ENCODE data around the gene TADA3. TPM values are rescaled to one million over a fixed set of nuclear protein-coding genes. Genes with fewer than 3 reads are reported as not detected.
A peak's percentile ranks its signal among the peaks of the same experiment; 100 is the strongest.

TADA3 gene
- total and polyA plus RNA-seq, 9 of the 15 experiments (the other 6 are each of a cell fraction or from before 2014, with no cell fraction given) = 4.1 to 110 (median 74.8) TPM

GRCh38 chr3:9791790-9792404, 376 bp downstream of the TADA3 start (continued):
- TF ChIP-seq ARID1B (IDR thresholded peaks at IDR 0.05) (peak; percentile 39; the same call in 1 of the 2 replicates), NR2C1 (IDR thresholded peaks at IDR 0.05) (no peak), NR2C1 (tag; IDR thresholded peaks at IDR 0.05) (peak; percentile 30; the same call in 1 of the 2 replicates), MTA1 (IDR thresholded peaks at IDR 0.05; ENCODE audit: borderline replicate concordance) (no peak), HCFC1 (IDR thresholded peaks at IDR 0.05; ENCODE audit: low read depth, low read length) (0 out of 2 replicates have a peak, but pooled peaks have one; percentile 9), MLLT1 (IDR thresholded peaks at IDR 0.05) (peak in 1 of 2 experiments; percentile 11; a peak in 1 of 4 replicates), CBX1 (IDR thresholded peaks at IDR 0.05; ENCODE audit: low read depth) (peak; percentile 81; the same call in 1 of the 2 replicates), MIER1 (IDR thresholded peaks at IDR 0.05; ENCODE audit: low read depth) (peak; percentile 62; the same call in 1 of the 2 replicates), ZNF655 (CRISPR knock-in tag; IDR thresholded peaks at IDR 0.05) (no peak), TBL1XR1 (IDR thresholded peaks at IDR 0.05; ENCODE audit: low read length in 2 of 2) (no peak), ID3 (CRISPR knock-in tag; IDR thresholded peaks at IDR 0.05) (no peak), ID3 (tag; IDR thresholded peaks at IDR 0.05) (0 out of 2 replicates have a peak, but pooled peaks have one; percentile 54)
- TF ChIP-seq, protein P1, sequence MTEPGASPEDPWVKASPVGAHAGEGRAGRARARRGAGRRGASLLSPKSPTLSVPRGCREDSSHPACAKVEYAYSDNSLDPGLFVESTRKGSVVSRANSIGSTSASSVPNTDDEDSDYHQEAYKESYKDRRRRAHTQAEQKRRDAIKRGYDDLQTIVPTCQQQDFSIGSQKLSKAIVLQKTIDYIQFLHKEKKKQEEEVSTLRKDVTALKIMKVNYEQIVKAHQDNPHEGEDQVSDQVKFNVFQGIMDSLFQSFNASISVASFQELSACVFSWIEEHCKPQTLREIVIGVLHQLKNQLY (CRISPR knock-in tag; conservative IDR thresholded peaks at IDR 0.05) = no peak
- TF ChIP-seq, protein P2, sequence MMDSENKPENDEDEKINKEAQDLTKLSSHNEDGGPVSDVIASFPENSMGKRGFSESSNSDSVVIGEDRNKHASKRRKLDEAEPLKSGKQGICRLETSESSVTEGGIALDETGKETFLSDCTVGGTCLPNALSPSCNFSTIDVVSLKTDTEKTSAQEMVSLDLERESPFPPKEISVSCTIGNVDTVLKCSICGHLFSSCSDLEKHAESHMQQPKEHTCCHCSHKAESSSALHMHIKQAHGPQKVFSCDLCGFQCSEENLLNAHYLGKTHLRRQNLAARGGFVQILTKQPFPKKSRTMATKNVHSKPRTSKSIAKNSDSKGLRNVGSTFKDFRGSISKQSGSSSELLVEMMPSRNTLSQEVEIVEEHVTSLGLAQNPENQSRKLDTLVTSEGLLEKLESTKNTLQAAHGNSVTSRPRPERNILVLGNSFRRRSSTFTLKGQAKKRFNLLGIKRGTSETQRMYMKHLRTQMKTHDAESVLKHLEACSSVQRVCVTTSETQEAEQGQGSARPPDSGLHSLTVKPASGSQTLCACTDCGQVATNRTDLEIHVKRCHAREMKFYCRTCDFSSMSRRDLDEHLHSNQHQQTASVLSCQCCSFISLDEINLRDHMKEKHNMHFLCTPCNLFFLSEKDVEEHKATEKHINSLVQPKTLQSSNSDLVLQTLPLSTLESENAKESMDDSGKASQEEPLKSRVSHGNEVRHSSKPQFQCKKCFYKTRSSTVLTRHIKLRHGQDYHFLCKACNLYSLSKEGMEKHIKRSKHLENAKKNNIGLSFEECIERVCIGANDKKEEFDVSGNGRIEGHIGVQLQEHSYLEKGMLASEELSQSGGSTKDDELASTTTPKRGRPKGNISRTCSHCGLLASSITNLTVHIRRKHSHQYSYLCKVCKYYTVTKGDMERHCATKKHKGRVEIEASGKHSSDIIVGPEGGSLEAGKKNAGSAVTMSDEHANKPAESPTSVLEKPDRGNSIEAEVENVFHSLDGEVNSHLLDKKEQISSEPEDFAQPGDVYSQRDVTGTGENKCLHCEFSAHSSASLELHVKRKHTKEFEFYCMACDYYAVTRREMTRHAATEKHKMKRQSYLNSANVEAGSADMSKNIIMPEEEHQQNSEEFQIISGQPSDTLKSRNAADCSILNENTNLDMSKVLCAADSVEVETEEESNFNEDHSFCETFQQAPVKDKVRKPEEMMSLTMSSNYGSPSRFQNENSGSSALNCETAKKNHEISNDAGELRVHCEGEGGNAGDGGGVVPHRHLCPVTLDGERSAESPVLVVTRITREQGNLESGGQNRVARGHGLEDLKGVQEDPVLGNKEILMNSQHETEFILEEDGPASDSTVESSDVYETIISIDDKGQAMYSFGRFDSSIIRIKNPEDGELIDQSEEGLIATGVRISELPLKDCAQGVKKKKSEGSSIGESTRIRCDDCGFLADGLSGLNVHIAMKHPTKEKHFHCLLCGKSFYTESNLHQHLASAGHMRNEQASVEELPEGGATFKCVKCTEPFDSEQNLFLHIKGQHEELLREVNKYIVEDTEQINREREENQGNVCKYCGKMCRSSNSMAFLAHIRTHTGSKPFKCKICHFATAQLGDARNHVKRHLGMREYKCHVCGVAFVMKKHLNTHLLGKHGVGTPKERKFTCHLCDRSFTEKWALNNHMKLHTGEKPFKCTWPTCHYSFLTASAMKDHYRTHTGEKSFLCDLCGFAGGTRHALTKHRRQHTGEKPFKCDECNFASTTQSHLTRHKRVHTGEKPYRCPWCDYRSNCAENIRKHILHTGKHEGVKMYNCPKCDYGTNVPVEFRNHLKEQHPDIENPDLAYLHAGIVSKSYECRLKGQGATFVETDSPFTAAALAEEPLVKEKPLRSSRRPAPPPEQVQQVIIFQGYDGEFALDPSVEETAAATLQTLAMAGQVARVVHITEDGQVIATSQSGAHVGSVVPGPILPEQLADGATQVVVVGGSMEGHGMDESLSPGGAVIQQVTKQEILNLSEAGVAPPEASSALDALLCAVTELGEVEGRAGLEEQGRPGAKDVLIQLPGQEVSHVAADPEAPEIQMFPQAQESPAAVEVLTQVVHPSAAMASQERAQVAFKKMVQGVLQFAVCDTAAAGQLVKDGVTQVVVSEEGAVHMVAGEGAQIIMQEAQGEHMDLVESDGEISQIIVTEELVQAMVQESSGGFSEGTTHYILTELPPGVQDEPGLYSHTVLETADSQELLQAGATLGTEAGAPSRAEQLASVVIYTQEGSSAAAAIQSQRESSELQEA (IDR thresholded peaks at IDR 0.05; ENCODE audit: low read depth) = peak; percentile 37; the same call in 1 of the 2 replicates

Measured in K562 (cell line).